ENCODE data around the gene FGB.

- TF ChIP-seq CTCF (IDR thresholded peaks at IDR 0.05) (no peak), POLR2A (IDR thresholded peaks at IDR 0.05) (no peak)
Measured at GRCh38 chr4:154586296-154587033, 23.7 kb downstream of the FGB start.

Measured in thyroid gland (tissue), 4 donors.